ENCODE results near the gene CNP.
"Not testable (repeated sequence)": the region's sequence is repeated elsewhere in the genome, so short reads cannot be mapped to it uniquely, and the experiment has no call there.

The CNP gene

DNA sequence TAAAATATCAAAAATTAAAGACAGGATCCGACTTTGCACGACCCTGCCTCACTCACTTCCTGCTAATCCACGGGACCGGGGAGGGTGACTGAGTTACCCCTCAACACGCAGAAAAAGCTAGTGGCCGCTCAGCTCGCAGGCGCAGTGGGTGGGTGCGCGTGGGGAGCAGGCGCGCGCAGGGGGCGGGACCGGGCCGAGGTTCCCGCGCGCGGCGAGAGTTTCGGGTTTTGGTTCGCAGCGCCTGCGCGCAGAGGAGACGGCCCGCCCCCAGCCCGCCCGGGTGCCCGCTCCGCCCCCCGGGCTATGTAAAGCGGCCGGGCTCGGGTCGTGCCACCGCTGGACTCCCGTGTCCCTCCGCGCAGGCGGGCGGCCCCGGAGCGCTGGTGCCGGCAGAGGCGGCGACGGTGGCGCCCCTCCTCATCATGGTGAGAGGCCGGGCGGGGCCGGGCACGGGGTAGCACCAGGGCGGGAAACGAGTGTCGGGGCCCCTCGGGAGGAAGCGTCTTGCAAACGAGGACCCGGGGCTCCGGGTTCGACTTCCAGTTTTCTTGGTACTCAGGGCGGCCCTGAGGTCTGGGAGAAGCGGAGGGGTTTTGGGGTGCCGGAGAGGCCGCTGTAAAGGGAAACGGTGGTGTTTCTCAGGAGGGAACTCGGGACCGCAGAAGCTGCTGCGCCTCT, at the start of gene CNP:
Gene CNP (plus strand): TSS at position 333 of the 678 bp plus-strand sequence. CDS start 90 bp downstream, at position 423.
- DNase-seq = peak; percentile 92

DNA sequence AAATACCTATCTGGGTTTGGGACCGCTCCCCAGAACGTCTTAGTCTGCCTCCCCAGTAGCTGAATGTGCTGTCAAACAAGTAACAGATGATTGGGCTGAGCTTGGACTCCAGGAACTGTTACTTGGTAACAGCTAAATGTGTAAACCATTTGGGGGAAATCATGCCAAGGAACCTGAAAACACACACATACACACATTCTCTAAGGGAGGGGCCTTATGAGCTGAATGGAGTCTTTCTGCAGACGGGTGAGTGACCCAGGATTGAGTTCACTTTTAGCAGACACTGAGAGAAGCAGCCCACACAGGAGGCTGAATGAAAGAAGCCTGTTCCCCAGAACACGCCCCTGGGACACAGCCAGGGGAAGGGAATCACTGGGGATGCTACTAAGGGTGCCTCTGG, 49.4 kb upstream of the CNP start:
- DNase-seq = no peak

DNA sequence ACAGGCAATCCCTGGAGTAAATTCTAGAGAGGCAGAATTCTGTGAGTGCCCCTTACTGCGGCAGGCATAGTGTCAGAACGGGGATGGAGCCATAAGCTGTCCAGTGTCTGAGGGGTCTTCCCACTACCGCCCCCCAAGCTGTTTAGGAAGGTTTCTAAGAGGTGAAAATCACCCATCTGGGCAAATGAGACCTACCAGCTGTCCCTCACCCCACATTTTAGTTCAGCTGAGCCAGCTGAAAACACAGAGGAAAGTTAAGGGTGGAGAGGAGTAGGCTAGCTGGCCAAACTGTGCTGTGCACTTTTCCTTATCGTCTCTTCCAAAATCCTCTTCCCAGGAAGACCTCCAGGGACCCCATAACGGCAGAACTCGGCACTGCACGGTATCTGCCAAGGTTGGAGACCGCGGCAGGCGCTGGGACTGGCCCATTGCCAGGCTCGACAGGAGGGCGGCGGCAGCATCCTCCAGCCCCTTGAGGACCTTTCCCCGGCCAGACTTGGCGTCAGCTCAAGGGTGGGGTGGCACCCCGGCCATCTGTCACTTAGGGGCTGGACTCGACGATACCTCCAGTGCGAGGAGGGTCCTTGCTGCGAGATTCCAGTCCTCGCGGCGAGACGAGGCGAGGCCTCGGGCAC, 48.8 kb upstream of the CNP start:
- peak; percentile 53 for DNase-seq

DNA sequence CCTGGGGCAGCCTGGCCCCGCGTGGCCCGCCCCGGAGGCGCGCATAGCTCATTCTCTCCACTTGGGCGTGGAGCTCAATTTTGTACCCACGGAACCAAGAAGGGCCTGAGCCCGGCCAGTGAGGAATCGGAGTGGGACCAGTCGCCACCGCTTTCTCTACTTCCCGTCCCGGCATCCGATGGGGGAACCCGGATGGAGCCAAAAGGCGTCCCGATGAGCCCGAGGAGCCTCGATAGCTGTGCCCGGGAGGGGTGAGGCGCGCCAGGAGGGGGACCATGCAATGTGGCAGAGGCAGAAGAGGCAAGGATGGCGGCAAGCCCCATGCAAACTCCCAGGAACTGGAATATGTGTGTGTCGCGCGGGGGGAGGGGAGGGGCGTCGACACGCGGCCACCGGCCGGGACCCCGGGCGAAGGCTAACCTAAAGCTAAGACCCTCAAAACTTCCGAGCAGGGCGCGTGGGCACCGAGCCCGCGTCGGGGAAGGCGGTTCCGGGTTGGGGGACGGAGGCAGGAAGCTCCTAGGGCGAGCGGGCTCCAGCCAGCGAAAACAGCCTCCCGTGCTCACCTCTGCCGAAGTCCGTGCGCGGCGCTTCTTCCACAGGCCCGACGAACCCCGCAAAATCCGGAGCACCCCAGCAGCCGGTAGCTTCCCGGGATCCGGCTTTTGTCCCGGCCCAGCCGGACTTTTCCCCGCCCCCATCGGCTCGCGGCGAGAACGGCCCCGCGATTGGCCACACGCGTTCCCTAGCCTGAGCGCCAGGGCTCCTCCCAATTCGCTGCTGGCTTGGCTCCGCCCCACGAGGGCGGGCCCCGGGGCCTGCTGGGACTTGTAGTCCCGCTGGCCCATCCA, 48.1 kb upstream of the CNP start, which contains the start of gene ACLY:
Gene ACLY (minus strand): TSS at position 638 of the 851 bp plus-strand sequence. CDS start 5,078 bp downstream, outside the sequence.
- peak; percentile 97 for DNase-seq

DNA sequence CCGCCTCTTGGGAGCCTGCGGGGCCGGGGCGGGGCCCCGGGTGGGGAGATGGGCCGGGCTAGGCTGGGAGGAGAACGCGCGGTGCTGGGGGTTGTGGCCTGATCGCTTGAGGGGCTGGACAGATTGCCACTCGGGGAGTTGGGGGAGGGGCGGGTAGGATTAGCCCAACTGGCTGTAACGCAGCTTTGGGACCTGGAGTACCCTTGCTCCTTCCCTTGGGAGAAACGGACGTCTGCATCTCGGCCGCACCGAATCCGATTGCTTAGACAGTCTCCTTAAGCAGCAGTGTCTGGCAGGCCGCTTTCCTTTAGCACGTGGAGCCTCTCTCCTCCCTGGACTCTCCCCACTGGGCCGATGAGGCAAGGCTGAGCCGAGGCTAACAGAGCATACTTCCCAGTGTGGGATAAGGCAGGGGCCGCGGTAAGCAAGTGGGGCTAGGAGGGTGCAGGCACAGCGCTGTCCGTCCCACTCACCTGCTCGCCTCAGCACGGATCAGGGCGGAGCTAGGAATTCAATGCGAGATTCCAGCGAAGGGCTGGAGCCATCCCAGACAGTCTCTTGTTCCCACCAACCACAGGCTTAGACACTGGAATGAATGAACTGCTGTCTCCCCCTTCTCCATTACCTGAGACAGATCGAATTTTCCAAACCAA, 47.3 kb upstream of the CNP start:
- no peak for DNase-seq

DNA sequence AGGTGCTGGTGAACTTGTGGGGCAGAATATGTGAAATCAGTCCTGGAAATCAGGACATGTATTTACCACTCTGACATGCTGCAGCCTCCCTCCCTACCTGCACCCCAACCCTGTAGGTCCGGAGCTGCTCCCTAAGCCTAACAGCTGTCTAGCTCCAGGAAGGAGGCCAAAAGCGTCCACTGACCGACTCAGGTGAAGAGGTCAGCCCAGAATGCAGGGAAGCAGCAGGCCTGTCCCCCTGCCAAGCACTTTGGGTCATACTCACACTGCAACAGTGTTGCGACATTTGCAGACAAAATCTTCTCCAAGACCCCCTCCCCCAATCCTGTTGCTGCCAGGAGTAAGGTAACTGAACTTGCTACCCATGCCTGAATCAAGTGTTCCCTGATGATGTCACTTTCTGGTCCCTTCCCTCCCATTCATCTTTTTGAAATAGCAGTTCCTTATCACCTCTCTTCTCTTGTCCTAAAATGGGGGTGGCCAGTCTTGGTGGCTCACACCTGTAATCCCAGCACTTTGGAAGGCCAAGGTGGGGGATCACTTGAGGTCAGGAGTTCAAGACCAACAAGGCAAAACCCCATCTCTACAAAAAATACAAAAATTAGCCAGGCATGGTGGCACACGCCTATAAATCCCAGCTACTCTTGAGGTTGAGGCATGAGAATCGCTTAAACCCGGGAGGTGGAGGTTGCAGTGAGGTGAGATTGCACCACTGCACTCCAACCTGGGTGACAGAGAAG, 46.6 kb upstream of the CNP start:
- no peak for DNase-seq

DNA sequence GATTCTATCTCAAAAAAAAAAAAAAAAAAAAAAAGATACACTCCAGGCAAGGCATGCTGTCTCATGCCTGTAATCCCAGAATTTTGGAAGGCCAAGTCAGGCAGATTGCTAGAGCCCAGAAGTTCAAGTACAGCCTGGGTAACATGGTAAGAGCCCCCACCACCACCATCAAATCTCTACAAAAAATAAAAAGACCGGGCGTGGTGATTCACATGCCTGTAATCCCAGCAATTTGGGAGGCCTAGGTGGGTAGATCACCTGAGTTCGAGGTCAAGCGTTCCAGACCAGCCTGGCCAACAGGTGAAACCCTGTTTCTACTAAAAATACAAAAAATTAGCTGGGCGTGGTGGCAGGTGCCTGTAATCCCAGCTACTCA, 46.0 kb upstream of the CNP start:
- no peak for DNase-seq

DNA sequence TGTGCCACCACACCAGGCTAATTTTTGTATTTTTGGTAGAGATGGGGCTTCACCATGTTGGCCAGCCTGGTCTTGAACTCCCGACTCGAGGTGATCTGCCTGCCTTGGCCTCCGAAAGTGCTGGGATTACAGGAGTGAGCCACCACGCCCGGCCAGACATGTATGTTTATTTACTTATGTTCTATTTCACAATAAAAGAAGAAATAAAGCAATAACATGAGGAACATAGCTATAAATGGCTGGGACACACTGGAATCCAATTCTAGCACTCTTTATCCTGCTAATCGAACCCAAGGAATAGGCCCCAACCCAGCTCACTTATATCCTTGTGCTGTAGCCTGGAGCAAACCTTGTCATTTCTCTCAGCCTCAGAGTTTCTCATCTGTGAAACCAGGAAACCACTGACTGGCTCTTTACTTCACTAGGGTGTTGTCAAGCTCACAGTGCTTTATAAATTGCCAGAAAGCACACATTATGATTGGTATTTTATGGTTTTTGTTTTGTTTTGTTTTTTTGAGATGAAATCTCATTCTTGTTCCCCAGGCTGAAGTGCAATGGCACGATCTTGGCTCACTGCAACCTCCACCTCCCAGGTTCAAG, 40.5 kb upstream of the CNP start:
- DNase-seq = no peak

DNA sequence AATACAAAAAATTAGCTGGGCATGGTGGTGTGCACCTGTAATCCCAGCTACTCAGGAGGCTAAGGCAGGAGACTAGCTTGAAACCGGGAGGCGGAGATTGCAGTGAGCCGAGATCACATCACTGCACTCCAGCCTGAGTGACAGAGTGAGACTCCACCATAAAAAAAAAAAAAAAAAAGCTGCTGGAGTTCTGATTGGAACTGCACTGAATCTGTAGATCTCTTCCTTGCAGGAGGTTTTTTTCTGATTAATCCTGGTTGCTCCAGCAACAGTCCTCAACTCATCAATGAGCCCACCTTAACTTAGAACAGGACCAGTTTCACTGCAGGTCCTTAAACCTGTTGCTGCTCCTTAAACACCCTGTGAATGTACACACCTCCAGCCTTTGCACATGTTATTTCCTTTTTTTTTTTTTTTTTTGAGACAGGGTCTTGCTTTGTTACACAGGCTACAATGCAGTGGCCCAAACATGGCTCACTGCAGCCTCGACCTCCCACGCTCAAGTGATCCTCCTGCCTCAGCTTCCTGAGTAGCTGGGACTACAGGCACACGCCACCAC, 37.8 kb upstream of the CNP start:
- DNase-seq = no peak

DNA sequence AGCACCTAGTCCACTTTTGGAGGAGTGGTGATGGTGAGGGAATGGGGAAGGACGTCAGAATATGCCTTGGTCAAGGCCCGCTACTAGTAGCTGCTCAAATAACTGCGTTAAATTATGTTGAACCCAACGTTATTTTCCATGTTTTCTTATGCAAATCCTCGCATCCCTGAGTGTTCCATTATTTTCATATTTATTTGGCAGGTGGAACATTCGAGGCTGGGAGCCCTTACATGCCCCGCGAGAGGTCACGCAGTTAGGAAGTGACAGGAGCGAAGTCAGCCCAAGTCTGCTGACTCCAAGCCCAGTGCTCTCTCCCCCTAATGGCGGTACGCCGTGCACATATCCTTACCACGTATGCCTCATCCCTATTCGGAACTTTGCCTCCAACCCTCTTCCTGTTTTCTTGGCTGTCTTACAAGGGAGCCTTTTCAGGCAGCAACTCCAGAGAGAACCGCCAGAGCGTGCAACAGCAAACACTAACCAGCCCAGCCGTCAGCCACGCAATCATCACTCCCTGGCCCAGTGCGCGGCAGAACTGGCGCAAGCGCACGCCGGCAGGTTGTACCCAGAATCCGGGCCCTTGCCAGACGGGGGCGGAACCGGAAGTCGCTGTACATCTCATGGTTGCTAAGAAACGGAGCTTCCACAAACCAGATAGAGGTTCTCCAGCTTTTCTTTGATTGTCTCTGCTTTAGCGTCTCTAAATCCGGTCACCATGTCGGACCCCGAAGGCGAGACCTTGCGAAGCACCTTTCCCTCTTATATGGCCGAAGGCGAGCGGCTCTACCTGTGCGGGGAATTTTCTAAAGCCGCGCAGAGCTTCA, 36.4 kb upstream of the CNP start, which contains the start of gene ODAD4:
Gene ODAD4 (plus strand): TSS at position 609 of the 824 bp plus-strand sequence. CDS start 107 bp downstream, at position 716.
- peak; percentile 98 for DNase-seq

DNA sequence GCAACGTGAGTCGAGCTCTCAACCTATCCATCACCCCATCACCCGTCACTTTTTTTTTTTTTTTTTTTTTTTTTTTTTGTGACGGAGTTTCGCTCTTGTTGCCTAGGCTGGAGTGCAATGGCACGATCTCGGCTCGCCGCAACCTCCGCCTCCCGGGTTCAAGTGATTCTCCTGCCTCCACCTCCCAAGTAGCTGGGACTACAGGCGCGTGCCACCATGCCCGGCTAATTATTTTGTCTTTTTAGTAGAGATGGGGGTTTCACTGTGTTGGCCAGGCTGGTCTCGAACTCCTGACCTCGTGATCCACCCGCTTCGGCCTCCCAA, 35.8 kb upstream of the CNP start:
- DNase-seq = not testable (repeated sequence)

DNA sequence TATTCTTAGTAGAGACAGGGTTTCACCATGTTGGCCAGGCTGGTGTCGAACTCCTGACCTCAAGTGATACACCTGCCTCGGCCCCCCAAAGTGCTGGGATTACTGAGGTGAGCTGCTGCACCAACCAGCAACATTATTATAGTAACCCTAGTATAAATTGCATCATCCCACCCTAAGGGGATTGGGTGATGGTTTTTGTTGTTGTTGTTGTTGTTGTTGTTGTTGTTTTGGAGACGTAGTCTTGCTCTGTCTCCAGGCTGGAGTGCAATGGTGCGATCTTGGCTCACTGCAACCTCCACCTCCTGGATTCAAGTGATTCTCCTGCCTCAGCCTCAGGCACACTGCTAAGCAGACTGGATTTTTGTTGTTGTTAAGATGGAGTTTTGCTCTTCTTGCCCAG, 34.9 kb upstream of the CNP start:
- DNase-seq = not testable (repeated sequence)

DNA sequence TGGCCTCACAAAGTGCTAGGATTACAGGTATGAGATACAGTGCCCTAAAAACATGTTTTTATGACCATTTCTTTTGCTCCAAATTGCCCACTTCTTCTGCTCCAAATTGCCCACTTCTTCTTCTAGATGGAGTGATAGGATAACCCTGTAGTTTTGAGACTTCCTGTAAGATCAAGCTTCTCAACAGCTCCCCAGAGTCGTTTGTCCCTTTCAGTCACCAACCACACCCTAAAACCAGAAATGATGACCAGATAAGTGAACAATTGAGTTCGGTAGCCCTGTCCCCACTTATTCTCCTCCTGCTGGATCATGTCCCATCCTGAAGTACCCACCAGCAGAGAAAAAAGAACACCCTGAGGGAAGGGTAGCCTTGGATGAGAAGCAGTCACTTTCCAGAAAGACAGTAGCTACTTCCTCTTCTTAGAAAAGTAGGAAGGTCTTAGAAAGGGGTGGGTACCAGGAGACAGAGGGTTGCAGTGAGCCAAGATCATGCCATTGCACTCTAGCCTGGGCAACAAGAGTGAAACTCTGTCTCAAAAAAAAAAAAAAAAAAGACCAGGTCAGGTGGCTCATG, 33.7 kb upstream of the CNP start:
- no peak for DNase-seq

DNA sequence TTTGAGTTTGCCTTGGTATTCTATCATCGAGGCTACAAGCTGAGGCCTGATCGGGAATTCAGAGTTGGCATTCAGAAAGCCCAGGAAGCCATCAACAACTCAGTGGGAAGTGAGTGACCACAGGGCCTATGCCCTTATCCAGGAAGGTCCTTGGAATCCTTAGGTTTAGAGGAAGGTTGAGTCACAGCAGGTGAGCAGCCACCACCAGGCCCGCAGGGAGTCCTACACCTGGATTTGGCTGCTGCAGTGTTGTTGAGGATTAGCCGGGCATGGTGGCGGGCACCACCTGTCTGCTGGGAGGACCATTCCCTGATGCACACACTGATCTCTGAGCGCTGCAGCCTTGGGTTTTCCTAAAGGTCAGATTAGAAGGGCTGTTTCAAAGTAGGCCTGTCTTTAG, 31.0 kb upstream of the CNP start:
- no peak for DNase-seq

DNA sequence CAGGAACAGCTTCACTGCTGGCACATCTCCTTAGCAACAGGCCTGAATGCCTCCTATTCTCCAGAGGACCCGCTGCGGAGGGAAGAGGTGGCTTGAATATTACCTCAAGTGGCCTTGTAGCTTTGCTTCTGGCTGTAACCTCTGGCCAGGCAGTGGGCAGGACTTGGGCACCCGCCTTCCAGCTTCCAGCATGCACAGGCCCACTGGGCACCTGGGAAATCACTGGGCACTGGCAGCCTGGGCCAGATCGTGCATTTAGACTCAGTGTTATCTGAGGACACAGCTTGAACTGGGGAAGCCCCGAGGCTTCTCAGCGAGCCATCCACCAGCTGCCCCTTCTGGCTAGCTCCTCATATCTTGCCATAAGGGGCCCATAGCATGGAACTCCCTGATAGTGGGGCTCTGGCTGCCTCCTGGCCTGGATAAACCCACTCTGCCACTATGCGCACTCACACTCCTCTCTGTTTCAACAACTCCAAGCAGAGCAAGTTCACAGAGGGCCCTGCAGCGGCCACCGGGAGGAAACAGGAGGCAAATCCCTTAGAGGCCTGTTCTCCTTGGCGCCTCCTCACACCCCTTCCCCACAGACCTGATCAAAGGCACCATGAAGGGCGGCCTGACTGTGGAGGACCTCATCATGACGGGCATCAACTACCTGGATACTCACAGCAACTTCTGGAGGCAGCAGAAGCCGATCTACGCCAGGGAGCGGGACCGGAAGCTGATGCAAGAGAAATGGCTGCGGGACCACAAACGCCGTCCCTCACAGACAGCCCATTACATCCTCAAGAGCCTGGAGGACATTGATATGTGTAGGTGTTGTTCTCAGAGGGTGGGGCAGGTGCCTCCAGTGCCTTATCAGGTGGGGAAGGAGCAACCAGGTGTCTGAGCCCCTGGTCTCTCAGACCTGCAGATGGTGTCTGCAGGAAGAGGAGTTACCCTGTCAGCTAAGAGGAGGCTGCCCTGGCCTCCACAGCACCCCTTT, 28.3 kb upstream of the CNP start:
- no peak for DNase-seq

DNA sequence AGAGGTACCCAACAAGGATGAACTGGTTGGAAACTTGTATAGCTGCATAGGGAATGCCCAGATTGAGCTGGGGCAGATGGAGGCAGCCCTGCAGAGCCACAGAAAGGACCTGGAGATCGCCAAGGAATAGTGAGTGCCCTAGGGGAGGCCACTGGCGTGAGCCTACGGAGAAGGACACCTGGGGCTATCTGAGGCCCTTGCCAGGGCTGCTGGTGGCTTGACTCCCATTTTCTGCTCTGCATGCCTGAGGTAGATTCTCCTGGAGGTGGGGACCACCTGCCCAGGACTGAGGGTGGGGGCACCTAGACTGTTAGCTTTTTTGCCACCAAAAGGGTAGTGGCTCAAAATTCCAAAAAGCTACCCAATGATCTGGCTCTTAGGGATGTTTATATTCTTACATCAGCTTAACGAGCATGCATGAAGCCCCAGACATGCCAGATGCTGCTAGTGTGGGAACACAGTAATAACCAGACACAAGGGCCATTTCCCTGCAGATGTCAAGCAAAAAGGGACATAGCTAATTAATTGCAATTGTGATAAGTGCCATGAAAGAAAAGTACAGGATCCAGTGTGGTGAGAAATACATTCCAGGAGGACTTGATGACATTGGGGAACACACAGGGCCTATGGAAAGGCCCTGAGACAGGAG, 27.4 kb upstream of the CNP start:
- DNase-seq = no peak

DNA sequence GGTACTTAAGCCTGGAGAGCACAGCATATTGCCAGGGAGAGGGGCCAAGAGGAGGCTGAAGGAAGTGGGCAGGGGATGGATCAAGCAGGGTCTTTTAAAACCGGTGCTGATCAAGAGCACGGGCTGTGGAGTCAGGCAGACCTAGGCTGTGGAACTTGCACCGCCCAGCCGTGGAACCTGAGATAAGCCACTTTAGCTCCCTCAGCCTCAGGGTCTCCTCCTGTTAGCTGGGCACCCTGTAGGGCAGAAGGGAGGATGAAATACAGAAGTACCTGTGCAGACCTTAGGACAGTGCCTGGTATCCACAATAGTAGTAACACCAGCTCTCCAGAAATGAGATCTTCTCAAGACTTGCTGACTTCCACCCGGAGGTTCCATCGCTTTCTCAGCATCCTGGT, 26.9 kb upstream of the CNP start:
- DNase-seq = no peak

DNA sequence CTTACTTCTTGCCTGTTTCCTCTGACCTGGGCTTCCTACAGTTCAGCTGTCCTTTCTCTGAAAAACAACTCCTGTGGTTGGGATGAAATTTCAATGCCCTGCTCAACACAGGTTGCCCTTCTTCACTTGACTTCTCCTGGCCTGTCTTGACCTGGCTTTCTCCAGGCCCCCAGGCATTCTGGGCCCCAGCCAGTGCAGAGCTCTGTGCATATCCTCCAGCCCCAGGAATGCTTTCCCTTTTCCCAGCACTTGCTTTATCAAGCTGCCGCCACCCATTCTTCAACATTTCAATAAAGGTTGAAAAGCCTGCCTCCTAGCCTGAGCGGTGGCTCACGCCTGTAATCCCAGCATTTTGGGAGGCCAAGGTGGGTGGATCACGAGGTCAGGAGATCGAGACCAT, 25.4 kb upstream of the CNP start:
- no peak for DNase-seq
